GM23248 (cell line): ENCODE results near the gene HDAC4. TPM values are rescaled to one million over a fixed set of nuclear protein-coding genes. Genes with fewer than 3 reads are reported as not detected.

Experiments used
- DNase-seq: peaks from one replicate; pipeline ENCODE4 v3.0.0-alpha.2; 2015
- H2AFZ ChIP-seq: fragments of 200-600 bp; sonication (generic); 2 replicates; pipeline ENCODE4 v1.6.1; 2016; ENCODE audit warnings: antibody characterized with exemption
- H3F3A ChIP-seq: fragments of 200-600 bp; sonication (generic); 2 replicates; pipeline ENCODE4 v1.6.1; 2016; ENCODE audit warnings: mild to moderate bottlenecking, antibody characterized with exemption, mixed run types; ENCODE audit not compliant: insufficient read depth
- H3K27ac ChIP-seq: fragments of 200-600 bp; sonication (generic); 2 replicates; pipeline ENCODE4 v1.5.1; 2016; ENCODE audit warnings: mild to moderate bottlenecking
- H3K27me3 ChIP-seq: fragments of 200-600 bp; sonication (generic); replicated peaks from 2 replicates; pipeline ENCODE4 v1.6.1; 2016; ENCODE audit warnings: mild to moderate bottlenecking; ENCODE audit not compliant: insufficient read depth
- H3K36me3 ChIP-seq: fragments of 200-600 bp; sonication (generic); 2 replicates; pipeline ENCODE4 v1.6.1; 2016; ENCODE audit warnings: low read depth, mild to moderate bottlenecking
- H3K4me1 ChIP-seq: fragments of 200-600 bp; sonication (generic); 2 replicates; pipeline ENCODE4 v1.6.1; 2016; ENCODE audit warnings: mild to moderate bottlenecking; ENCODE audit not compliant: insufficient read depth
- H3K4me2 ChIP-seq: fragments of 200-600 bp; sonication (generic); one replicate; pipeline ENCODE4 v1.6.1; 2016; ENCODE audit warnings: mild to moderate bottlenecking; ENCODE audit not compliant: unreplicated experiment
- H3K4me3 ChIP-seq: fragments of 200-600 bp; sonication (generic); 2 replicates; pipeline ENCODE4 v1.5.1; 2016; ENCODE audit warnings: mild to moderate bottlenecking
- H3K79me2 ChIP-seq: fragments of 200-600 bp; sonication (generic); 2 replicates; pipeline ENCODE4 v1.6.1; 2016; ENCODE audit warnings: mild to moderate bottlenecking; ENCODE audit not compliant: insufficient read depth
- H3K9ac ChIP-seq: fragments of 200-600 bp; sonication (generic); 2 replicates; pipeline ENCODE4 v1.6.1; 2016; ENCODE audit warnings: mild to moderate bottlenecking
- H3K9me2 ChIP-seq: fragments of 200-600 bp; sonication (generic); 2 replicates; pipeline ENCODE4 v1.6.1; 2016; ENCODE audit warnings: mixed run types, mild to moderate bottlenecking, moderate library complexity; ENCODE audit not compliant: insufficient read depth
- H3K9me3 ChIP-seq: fragments of 200-600 bp; sonication (generic); one replicate; pipeline ENCODE4 v1.6.1; 2017; ENCODE audit warnings: low read depth
- H4K20me1 ChIP-seq: fragments of 200-600 bp; sonication (generic); 2 replicates; pipeline ENCODE4 v1.6.0; 2016; ENCODE audit not compliant: insufficient read depth
- EZH2 ChIP-seq: fragments of 200-600 bp; sonication (generic); IDR thresholded peaks from 2 replicates; pipeline ENCODE4 v1.6.1; 2018; ENCODE audit warnings: antibody characterized with exemption, mild to moderate bottlenecking; ENCODE audit not compliant: insufficient read depth, poor library complexity, severe bottlenecking
- EZH2phosphoT487 ChIP-seq: fragments of 200-600 bp; sonication (generic); IDR thresholded peaks from 2 replicates; pipeline ENCODE4 v1.6.1; 2018; ENCODE audit warnings: antibody characterized with exemption, moderate library complexity, mild to moderate bottlenecking, low read depth; ENCODE audit not compliant: insufficient read depth
- WGBS, 2 experiments: methylation state at CpG; one replicate each; pipeline ENCODE4 v1.1.6; 2015 to 2017; ENCODE audit warnings: low lambda C conversion rate in 2 of 2, low coverage in 1 of 2; ENCODE audit errors: missing lambda C conversion rate in 2 of 2; 5-methylcytosine and 5-hydroxymethylcytosine counted together
- in situ Hi-C: fragments of 300-500 bp; cut with MboI; formaldehyde crosslinking; loops from 2 replicates; pipeline ENCODE4 v1.15.0; 2020
- polyA plus RNA-seq: library from polyadenylated mRNA; unstranded; fragments of >200 nt; fragmentation: Nextera tagmentation; extraction: Ambion mirVana; gene quantifications from 2 replicates; pipeline ENCODE4 v1.2.1, GENCODE V29; 2016
- total RNA-seq: library from RNA; depleted of rRNA; stranded (reverse); fragments of >200 nt; shearing (Covaris generic); gene quantifications from 2 replicates; pipeline ENCODE4 v1.2.3, GENCODE V29; 2014

Gene HDAC4
- total and polyA plus RNA-seq, 2 experiments from 2014 or later = 2.1 to 6.3 TPM

DNA sequence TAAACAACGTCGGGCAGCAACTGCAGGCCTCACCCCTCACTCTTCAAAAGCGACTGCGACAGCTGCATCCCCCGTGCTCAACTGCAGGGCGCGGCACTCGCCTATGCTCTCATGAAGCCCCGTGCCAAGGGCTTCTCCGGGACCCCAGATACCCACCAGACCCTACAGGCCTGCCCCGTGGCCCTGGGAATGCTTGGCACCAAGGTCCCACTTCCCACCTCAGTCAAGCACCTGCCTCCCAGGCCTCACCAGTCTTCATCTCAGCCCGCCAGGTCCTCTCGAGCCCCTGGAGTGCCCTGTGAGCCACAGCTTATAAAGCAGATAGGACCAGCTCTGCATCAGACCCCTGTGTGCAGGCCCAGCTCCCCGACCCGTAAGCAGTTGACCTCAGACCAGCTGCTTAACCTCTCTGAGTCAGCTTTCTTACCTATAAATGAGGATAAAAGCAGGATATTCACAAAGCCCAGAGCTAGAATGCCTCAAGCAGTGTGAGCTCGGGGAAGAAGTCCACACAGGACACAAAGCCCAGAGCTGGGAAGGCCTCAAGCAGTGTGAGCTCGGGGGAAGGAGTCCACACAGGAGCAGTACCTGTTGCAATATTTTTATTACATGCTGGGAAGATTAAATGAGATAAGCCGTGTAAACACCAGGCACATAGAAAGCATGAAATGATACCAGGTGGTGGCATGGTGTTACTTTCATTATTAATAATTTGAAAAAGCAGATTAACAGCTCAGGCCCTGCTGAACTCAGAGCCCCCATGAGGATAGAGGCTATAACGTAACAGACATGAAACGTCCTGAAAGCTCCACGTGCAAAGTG, 96.9 kb downstream of the HDAC4 start:
- H3K9ac ChIP-seq = no peak overlapping the region
- 97 to 99% methylated on average over 21 of the region's 21 CpGs for WGBS, 2 experiments

DNA sequence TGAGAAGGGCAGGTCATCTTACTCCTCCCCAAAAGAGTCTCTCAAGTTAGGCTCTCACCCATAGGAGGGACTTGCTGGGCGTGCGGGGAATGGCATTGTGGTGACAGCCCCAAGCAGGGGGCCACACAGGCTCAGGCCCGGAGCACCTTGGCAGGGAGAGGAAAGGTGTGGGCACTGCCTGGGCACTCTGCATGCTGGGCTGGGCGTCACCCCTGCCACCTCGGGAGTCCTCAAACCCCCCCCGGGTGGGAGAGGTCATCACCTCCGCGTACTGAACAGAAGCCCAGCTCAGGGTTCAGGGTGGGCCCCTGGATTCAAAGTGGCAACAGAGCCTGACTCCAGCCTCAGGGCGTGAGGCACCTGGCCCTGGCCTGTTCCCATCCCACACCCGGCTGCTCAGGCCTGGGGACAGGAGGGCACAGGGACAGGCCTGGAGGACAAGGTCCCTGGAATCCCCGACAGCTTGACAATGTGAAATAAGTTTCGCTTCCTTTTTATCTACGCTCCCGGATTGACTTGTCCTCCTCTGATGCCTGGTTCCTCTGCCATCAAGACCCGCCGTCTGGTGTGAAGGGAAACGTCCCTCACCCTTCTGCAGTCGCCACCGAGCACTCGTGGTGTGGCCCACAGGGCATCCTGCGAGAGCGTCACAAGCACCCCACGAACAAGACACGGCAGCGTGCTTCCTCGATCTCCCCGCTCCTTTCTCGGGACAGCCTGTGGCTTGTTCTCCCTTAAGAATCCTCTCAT, 97.8 kb downstream of the HDAC4 start:
- no peaks in the 10 kb centered on the region for H3K9me3 ChIP-seq
- H3K4me3 ChIP-seq = no peak overlapping the region
- no peaks in the 10 kb centered on the region for H3F3A ChIP-seq
- in situ Hi-C loops = no loop called here
- DNase-seq = no peak
- TF ChIP-seq EZH2 (no peak), EZH2phosphoT487 (no peak)
- no peaks in the 10 kb centered on the region for H3K36me3 ChIP-seq
- no peaks in the 10 kb centered on the region for H4K20me1 ChIP-seq
- H3K27ac ChIP-seq = no peak overlapping the region
- H3K27me3 ChIP-seq = no peaks in the 10 kb centered on the region
- H3K9ac ChIP-seq = no peak overlapping the region
- H2AFZ ChIP-seq = no peak overlapping the region
- no peak overlapping the region for H3K4me2 ChIP-seq
- H3K79me2 ChIP-seq = peaks cover 33% of the 10 kb centered on the region
- H3K9me2 ChIP-seq = no peaks in the 10 kb centered on the region
- WGBS, 2 experiments = 94 to 95% methylated on average over 28 of the region's 28 CpGs
- peaks cover 8% of the 10 kb centered on the region; the same call in 1 of the 2 replicates for H3K4me1 ChIP-seq

More for the DNA sequence above, 96.9 kb downstream of the HDAC4 start:
- TF ChIP-seq EZH2 = no peak
- TF ChIP-seq EZH2phosphoT487 = no peak
- Histone ChIP-seq H3K9me2 (no peaks in the 10 kb centered on the region), H3K4me2 (no peak overlapping the region), H3K79me2 (peaks cover 34% of the 10 kb centered on the region), H3K27ac (no peak overlapping the region), H3F3A (no peaks in the 10 kb centered on the region), H4K20me1 (no peaks in the 10 kb centered on the region), H3K4me1 (peaks cover 11% of the 10 kb centered on the region; the same call in 1 of the 2 replicates), H3K36me3 (no peaks in the 10 kb centered on the region), H3K9me3 (no peaks in the 10 kb centered on the region), H3K4me3 (no peak overlapping the region), H3K27me3 (no peaks in the 10 kb centered on the region), H2AFZ (no peak overlapping the region)
- in situ Hi-C loops = no loop called here
- no peak for DNase-seq

DNA sequence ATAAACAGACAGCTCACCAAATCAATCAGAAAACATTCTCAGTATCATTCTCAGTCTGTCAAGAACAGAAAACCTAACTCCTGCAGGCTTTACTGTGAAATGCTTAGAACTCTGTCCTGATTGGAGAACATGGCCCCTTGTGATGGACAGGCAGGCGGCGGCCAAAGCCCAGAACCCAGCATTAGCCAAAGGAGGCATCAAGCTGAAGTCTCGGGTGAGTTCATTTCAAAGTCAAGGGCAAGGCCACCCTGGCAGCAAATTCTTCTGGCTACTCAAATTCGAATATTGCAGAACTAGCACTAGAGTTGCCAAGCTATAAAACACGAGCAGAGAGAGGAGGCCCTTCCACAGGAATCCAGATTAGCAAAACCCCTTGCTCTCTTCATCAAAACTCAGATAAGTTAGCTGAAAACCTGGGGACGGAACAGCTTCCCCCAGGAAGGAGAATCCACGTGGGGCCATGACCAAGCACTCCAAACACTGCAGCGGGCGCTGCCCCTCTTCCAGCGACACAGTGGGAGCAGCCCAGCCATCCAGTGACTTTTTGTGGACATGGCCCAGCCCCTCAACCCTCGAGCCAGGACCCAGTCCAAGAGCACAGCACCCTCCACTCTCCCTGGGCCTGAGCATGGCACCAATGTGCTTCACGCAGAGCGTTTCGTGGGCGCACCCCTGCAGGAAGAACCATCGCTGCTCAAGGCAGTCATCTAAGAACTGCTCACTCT, 98.6 kb downstream of the HDAC4 start:
- Histone ChIP-seq H3K79me2 (peaks cover 27% of the 10 kb centered on the region), H3K9me3 (no peaks in the 10 kb centered on the region), H4K20me1 (no peaks in the 10 kb centered on the region), H3K4me1 (0 out of 2 replicates have a peak, but pooled peaks cover 9% of the 10 kb centered on the region), H2AFZ (no peak overlapping the region), H3K4me3 (no peak overlapping the region), H3K9me2 (no peaks in the 10 kb centered on the region), H3K27ac (no peak overlapping the region), H3K27me3 (no peaks in the 10 kb centered on the region), H3K36me3 (no peaks in the 10 kb centered on the region), H3K4me2 (no peak overlapping the region), H3F3A (no peaks in the 10 kb centered on the region), H3K9ac (no peak overlapping the region)
- TF ChIP-seq EZH2 (no peak), EZH2phosphoT487 (no peak)
- WGBS, 2 experiments = 76 to 82% methylated on average over 15 to 16 of the region's 16 CpGs
- in situ Hi-C loops = no loop called here
- DNase-seq = no peak

DNA sequence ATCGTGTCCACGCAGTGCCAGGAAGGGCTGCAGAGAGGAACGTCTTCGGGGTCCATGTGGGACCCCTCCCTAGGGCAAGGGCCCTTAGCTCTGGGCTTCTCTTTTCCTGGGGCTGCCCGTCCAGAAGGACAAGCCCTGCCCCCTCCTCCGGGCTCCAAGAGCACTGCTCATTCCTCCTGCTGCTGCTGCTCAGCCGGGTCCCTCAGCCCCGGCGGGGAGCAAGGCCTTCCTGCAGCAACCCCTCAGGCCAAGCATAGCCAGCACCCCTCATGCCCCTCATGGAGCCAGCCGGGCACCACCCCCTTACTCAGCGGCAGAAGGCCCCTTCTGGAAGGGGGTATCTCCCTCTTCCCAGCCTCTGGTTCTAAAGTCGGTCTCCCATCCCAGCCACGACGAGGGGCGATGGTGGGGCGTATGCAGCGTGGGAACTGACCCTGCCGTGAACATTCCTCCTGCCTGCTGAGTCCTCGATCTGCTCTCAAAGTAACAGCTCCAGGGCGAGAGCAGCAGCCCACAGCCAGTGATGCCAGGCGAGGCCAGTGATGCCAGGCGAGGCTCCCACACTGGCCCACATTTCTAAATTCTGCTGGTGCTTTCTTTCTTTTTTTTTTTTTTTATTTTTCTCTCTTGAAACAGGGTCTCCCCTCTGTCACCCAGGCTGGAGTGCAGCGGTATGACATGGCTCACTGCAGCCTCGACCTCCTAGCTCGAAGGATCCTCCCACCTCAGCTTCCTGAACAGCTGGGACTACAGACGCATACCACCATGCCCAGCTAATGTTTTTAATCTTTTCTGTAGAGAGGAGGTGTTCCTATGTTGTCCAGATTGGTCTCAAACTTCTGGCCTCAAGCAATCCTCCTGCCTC, 99.7 kb downstream of the HDAC4 start:
- no peaks in the 10 kb centered on the region for H3K9me3 ChIP-seq
- no peaks in the 10 kb centered on the region for H4K20me1 ChIP-seq
- no peak overlapping the region for H3K27ac ChIP-seq
- H3K4me1 ChIP-seq = 0 out of 2 replicates have a peak, but pooled peaks cover 9% of the 10 kb centered on the region
- H3F3A ChIP-seq = no peaks in the 10 kb centered on the region
- 89 to 93% methylated on average over 26 of the region's 26 CpGs for WGBS, 2 experiments
- H3K79me2 ChIP-seq = peaks cover 20% of the 10 kb centered on the region
- H3K27me3 ChIP-seq = no peaks in the 10 kb centered on the region
- no peak overlapping the region for H3K9ac ChIP-seq
- no peak overlapping the region for H3K4me3 ChIP-seq
- H3K9me2 ChIP-seq = no peaks in the 10 kb centered on the region
- in situ Hi-C loops = no loop called here
- no peak for TF ChIP-seq EZH2
- no peak for TF ChIP-seq EZH2phosphoT487
- H2AFZ ChIP-seq = no peak overlapping the region
- H3K36me3 ChIP-seq = no peaks in the 10 kb centered on the region
- no peak overlapping the region for H3K4me2 ChIP-seq
- no peak for DNase-seq
